Testis (tissue), 3 donors: Measurements from ENCODE around the gene APBB3. TPM values are rescaled to one million over a fixed set of nuclear protein-coding genes. Genes with fewer than 3 reads are reported as not detected.

ENCODE experiments used
- DNase-seq: peaks from one replicate; pipeline ENCODE4 v3.0.0-alpha.2; 2019
- H3K27ac ChIP-seq, 2 donors: fragments of 200-600 bp; sonication (generic); one replicate each; pipeline ENCODE4 v1.5.1; 2019
- H3K27me3 ChIP-seq: fragments of 200-600 bp; sonication (generic); one replicate; pipeline ENCODE4 v1.5.1; 2019
- H3K36me3 ChIP-seq: fragments of 200-600 bp; sonication (generic); one replicate; pipeline ENCODE4 v1.5.1; 2017; ENCODE audit warnings: low read depth; ENCODE audit errors: missing control alignments
- H3K4me1 ChIP-seq: fragments of 200-600 bp; sonication (generic); one replicate; pipeline ENCODE4 v1.5.1; 2019
- H3K4me3 ChIP-seq, 2 donors: fragments of 200-600 bp; sonication (generic); one replicate each; pipeline ENCODE4 v1.5.1; 2017 to 2019
- H3K9me3 ChIP-seq: fragments of 200-600 bp; sonication (generic); one replicate; pipeline ENCODE4 v1.5.1; 2017
- CTCF ChIP-seq, 3 experiments: fragments of 450-650 bp in 2 of 3; fragments of 200-600 bp in 1 of 3; sonication (generic) in 1 of 3; IDR thresholded peaks; one replicate each; pipeline ENCODE4 v1.5.1; 2016 to 2019; ENCODE audit warnings: antibody characterized with exemption in 3 of 3, mild to moderate bottlenecking in 2 of 3, moderate library complexity in 1 of 3
- POLR2A ChIP-seq: fragments of 450-650 bp; IDR thresholded peaks from one replicate; pipeline ENCODE4 v1.6.1; 2017; ENCODE audit warnings: antibody characterized with exemption, mild to moderate bottlenecking, moderate library complexity
- WGBS, 2 donors: methylation state at CpG; one replicate each; pipeline ENCODE4 v1.1.5; 2018; 5-methylcytosine and 5-hydroxymethylcytosine counted together
- intact Hi-C: fragments of 100-400 bp; cut with DNase I; formaldehyde crosslinking; loops from one replicate; pipeline ENCODE4 v1.15.1; 2023; ENCODE audit warnings: low total_unique reads
- polyA plus RNA-seq: library from polyadenylated mRNA; stranded (reverse); fragments of 350-450 nt; fragmentation: Illumina TruSeq; extraction: RNeasy Lipid Tissue Mini Kit (QIAGEN cat#74804); gene quantifications from one replicate; pipeline ENCODE4 v1.2.3, GENCODE V29; 2014; ENCODE audit warnings: low read depth, low replicate concordance; ENCODE audit not compliant: insufficient read depth
- total RNA-seq, 2 donors: library from RNA; depleted of rRNA; stranded (reverse); fragments of >200 nt; gene quantifications; one replicate each; pipeline ENCODE4 v1.2.3, GENCODE V29; 2016

The APBB3 gene
- total and polyA plus RNA-seq, 3 donors from 2014 or later = 73.1 to 129 (median 122) TPM

GRCh38 chr5:140558542-140558941, 5.9 kb downstream of the APBB3 start:
- WGBS, 2 donors = 90 to 91% methylated on average over 8 to 9 of the region's 9 CpGs
- intact Hi-C loops = no loop called here
- Histone ChIP-seq H3K27ac (peak overlapping the region in 1 of 2 donors; percentile 91), H3K4me3 (no peak overlapping the region), H3K4me1 (peaks cover 33% of the 10 kb centered on the region), H3K27me3 (no peaks in the 10 kb centered on the region), H3K36me3 (no peaks in the 10 kb centered on the region), H3K9me3 (no peaks in the 10 kb centered on the region)
- no peak for DNase-seq
- no peak for TF ChIP-seq CTCF (IDR thresholded peaks at IDR 0.05)
- TF ChIP-seq POLR2A = no peak

- TF ChIP-seq CTCF (IDR thresholded peaks at IDR 0.05) = no peak
- TF ChIP-seq POLR2A = no peak
- Histone ChIP-seq H3K9me3 (no peaks in the 10 kb centered on the region), H3K4me3 (no peak overlapping the region), H3K27ac (peak overlapping the region; percentile 88 to 91), H3K4me1 (peaks cover 27% of the 10 kb centered on the region), H3K36me3 (no peaks in the 10 kb centered on the region), H3K27me3 (no peaks in the 10 kb centered on the region)
- WGBS, 2 donors = 63 to 79% methylated on average over 3 of the region's 3 CpGs
- no peak for DNase-seq
- intact Hi-C loops = no loop called here
These were observed 6.4 kb downstream of the APBB3 start for GRCh38 chr5:140557965-140558364.

- 0% methylated on average over 2 to 34 of the region's 46 CpGs for WGBS, 2 donors
- H3K27me3 ChIP-seq = no peaks in the 10 kb centered on the region
- H3K4me1 ChIP-seq = peaks cover 21% of the 10 kb centered on the region
These were observed 7.1 kb downstream of the APBB3 start, which contains the start of gene SRA1 for GRCh38 chr5:140557136-140557805. Gene SRA1 (minus strand): TSS chr5:140557473. CDS start chr5:140557452, 21 bp downstream.

GRCh38 chr5:140556438-140556837, 8.0 kb downstream of the APBB3 start:
- Histone ChIP-seq H3K27me3 (no peaks in the 10 kb centered on the region), H3K36me3 (no peaks in the 10 kb centered on the region), H3K4me3 (peak overlapping the region; percentile 77 to 82), H3K9me3 (no peaks in the 10 kb centered on the region), H3K27ac (peak overlapping the region; percentile 88 to 91), H3K4me1 (peaks cover 20% of the 10 kb centered on the region)
- no peak for DNase-seq
- TF ChIP-seq CTCF (IDR thresholded peaks at IDR 0.05) (no peak), POLR2A (no peak)
- intact Hi-C loops = no loop called here
- WGBS, 2 donors = 4 to 5% methylated on average over 6 of the region's 6 CpGs

More at GRCh38 chr5:140557136-140557805, 7.1 kb downstream of the APBB3 start, which contains the start of gene SRA1:
- DNase-seq = peak; percentile 96
- TF ChIP-seq CTCF (IDR thresholded peaks at IDR 0.05) (no peak), POLR2A (peak; percentile 86)
- H3K36me3 ChIP-seq = no peaks in the 10 kb centered on the region
- peak within 1 kb of the TSS; percentile 77 to 82 for H3K4me3 ChIP-seq
- no peaks in the 10 kb centered on the region for H3K9me3 ChIP-seq
- intact Hi-C loops = no loop called here
- H3K27ac ChIP-seq = peak within 1 kb of the TSS; percentile 88 to 91
